ENCODE measurements around the gene CSRP2.

DNA sequence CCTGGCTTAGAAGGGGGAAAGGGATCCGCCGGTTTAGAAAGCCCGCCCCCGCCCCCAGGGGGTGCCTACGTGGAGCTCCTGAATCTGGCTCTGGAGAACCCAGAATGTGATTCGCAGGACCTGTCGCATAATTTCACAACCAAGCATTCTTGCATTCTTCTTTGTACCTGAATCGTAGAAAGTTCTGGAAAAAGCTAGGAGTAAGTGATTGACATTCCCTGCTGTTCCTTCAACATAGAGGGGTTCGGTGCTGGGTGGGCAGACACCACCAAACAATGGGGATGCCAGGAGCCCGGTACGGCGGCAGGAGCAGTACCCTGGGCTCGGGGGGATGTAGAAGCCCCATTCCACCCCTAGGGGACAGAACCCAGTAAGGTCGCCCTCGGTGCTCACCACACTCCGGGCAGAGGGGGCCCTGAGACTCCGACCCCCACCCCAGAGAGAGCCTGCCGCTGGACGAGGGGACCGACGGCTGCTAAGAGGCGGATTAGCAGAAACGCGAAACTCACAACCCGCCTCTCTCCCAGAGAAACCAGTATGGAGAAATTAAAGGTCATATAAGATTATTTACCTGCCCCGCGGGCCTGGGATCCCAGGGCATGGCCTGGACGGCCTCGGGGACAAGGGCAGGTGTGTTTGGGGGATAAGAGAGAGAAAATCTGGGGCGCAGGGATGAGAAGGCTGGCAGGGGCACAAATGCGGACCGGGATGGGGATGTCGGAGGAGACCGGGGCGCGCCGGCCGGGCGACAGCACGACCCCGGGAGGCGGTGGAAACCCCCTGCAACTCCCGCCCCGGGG lies 520 bp downstream of the CSRP2 start:
- no peak for TF ChIP-seq EZH2 (IDR thresholded peaks at IDR 0.05; ENCODE audit: borderline replicate concordance, low read length)
- TF ChIP-seq, protein P1, sequence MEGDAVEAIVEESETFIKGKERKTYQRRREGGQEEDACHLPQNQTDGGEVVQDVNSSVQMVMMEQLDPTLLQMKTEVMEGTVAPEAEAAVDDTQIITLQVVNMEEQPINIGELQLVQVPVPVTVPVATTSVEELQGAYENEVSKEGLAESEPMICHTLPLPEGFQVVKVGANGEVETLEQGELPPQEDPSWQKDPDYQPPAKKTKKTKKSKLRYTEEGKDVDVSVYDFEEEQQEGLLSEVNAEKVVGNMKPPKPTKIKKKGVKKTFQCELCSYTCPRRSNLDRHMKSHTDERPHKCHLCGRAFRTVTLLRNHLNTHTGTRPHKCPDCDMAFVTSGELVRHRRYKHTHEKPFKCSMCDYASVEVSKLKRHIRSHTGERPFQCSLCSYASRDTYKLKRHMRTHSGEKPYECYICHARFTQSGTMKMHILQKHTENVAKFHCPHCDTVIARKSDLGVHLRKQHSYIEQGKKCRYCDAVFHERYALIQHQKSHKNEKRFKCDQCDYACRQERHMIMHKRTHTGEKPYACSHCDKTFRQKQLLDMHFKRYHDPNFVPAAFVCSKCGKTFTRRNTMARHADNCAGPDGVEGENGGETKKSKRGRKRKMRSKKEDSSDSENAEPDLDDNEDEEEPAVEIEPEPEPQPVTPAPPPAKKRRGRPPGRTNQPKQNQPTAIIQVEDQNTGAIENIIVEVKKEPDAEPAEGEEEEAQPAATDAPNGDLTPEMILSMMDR (IDR thresholded peaks at IDR 0.05; ENCODE audit: low read length) = no peak

All from OCI-LY1 (cell line).